Psoas muscle (tissue), 8 donors: ENCODE measurements around the gene FBN3. TPM values are rescaled to one million over a fixed set of nuclear protein-coding genes. Genes with fewer than 3 reads are reported as not detected.
"Not testable (repeated sequence)": the region's sequence is repeated elsewhere in the genome, so short reads cannot be mapped to it uniquely, and the experiment has no call there.

Experiments
- ATAC-seq, 4 donors: fragments of 200-7000 bp; cut with Tn5 transposase; one replicate each; pipeline ENCODE4 v1.9.1; 2020; ENCODE audit warnings: moderate library complexity in 3 of 4, mild to moderate bottlenecking in 2 of 4
- DNase-seq, 2 donors: peaks; one replicate each; pipeline ENCODE4 v3.0.0-alpha.2; 2020
- H3K27ac ChIP-seq: fragments of 200-600 bp; one replicate; pipeline ENCODE4 v1.8.0; 2022
- H3K27me3 ChIP-seq, 3 donors: fragments of 200-600 bp in 1 of 3; one replicate each; pipeline versions ENCODE4 v1.6.1 to v1.8.0; 2013 to 2022; ENCODE audit warnings: low read length in 2 of 3, mild to moderate bottlenecking in 2 of 3, moderate library complexity in 1 of 3; ENCODE audit not compliant: insufficient read depth in 3 of 3
- H3K36me3 ChIP-seq, 2 donors: fragments of 200-600 bp in 1 of 2; one replicate each; pipeline versions ENCODE4 v1.6.1 to v1.8.0; 2013 to 2022; ENCODE audit warnings: low read depth in 1 of 2, mild to moderate bottlenecking in 1 of 2, moderate library complexity in 1 of 2; ENCODE audit not compliant: insufficient read depth in 1 of 2
- H3K4me1 ChIP-seq: fragments of 200-600 bp; one replicate; pipeline ENCODE4 v1.8.0; 2022
- H3K4me3 ChIP-seq: fragments of 200-600 bp; one replicate; pipeline ENCODE4 v1.8.0; 2022; ENCODE audit warnings: mild to moderate bottlenecking
- H3K9me3 ChIP-seq: fragments of 200-600 bp; one replicate; pipeline ENCODE4 v1.8.0; 2022
- WGBS, 3 donors: extraction: QIAGEN DNeasy Blood & Tissue Kit; methylation state at CpG; one replicate each; pipeline versions ENCODE4 v1.1.6 to v1.1.7; 2013; 5-methylcytosine and 5-hydroxymethylcytosine counted together
- intact Hi-C, 2 donors: fragments of 100-400 bp; cut with DNase I; formaldehyde crosslinking; loops; one replicate each; pipeline versions ENCODE4 v1.11.0 to v1.14.2; 2022
- polyA plus RNA-seq, 3 donors: library from polyadenylated mRNA; stranded (reverse); fragments of 200-250 nt; gene quantifications; one replicate each; pipeline ENCODE4 v1.2.3, GENCODE V29; 2013
- total RNA-seq, 4 donors: library from RNA; stranded (reverse); fragmentation: NEBNext Ultra II Directional in 2 of 4; extraction: Animal tissue kit (Norgen Biotek cat#: 25700) in 2 of 4; gene quantifications; one replicate each; pipeline versions ENCODE4 v1.2.1 to v1.2.4, GENCODE V29; 2021 to 2023
- TF ChIP-seq, protein P1 (sequence below): fragments of 200-600 bp; IDR thresholded peaks from one replicate; pipeline ENCODE4 v1.8.0; 2022; ENCODE audit warnings: antibody characterized with exemption
- donor health status: healthy with polysubstance abuse.
- donor health status: DM: no; HTN: no; CAD: no; lungs with moderate emphysema.
- donor health status: Bipolar disorder and iron deficiency.
- donor health status: healthy.
- donor health status: DM: yes; HTN: yes; CAD: no.
- donor health status: DM: no; HTN: no; CAD: no.
- donor health status: DM: no; HTN: no; CAD: no.
- donor health status: DM: yes; HTN: yes; CAD: no.

FBN3 gene
- total and polyA plus RNA-seq, 7 donors: 0.01 to 0.51 (median 0.02) TPM; not detected in 2

DNA sequence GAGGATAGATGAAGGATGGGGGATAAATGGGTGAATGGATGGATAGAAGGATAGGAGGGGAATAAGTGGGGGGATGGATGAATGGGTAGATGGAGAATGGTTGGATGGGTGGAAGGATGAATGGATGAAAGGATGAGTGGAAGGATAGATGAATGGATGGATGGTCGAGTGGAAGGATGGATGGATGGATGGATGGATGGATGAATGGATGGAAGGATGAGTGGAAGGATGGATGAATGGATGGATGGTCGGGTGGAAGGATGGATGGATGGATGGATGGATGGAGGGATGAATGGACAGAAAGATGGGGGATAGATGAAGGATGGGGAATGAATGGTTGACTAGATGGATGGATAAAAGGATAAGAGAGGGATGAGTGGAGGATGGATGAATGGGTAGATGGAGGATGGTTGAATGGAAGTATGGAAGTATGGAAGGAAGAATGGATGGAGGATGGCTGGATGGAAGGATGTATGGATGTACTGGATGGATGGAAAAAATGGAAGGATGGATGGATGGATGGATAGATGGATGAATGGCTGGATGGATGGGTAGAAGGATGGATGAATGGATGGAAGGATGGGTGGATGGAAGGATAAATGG lies 42.0 kb downstream of the FBN3 start:
- no peak for ATAC-seq
- H3K36me3 ChIP-seq: no peaks in the 10 kb centered on the region
- no peak for DNase-seq
- no peaks in the 10 kb centered on the region for H3K4me1 ChIP-seq
- intact Hi-C loops: no loop called here
- H3K27ac ChIP-seq: no peak overlapping the region
- H3K4me3 ChIP-seq: no peak overlapping the region
- TF ChIP-seq, protein P1, sequence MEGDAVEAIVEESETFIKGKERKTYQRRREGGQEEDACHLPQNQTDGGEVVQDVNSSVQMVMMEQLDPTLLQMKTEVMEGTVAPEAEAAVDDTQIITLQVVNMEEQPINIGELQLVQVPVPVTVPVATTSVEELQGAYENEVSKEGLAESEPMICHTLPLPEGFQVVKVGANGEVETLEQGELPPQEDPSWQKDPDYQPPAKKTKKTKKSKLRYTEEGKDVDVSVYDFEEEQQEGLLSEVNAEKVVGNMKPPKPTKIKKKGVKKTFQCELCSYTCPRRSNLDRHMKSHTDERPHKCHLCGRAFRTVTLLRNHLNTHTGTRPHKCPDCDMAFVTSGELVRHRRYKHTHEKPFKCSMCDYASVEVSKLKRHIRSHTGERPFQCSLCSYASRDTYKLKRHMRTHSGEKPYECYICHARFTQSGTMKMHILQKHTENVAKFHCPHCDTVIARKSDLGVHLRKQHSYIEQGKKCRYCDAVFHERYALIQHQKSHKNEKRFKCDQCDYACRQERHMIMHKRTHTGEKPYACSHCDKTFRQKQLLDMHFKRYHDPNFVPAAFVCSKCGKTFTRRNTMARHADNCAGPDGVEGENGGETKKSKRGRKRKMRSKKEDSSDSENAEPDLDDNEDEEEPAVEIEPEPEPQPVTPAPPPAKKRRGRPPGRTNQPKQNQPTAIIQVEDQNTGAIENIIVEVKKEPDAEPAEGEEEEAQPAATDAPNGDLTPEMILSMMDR: no peak
- H3K27me3 ChIP-seq: no peaks in the 10 kb centered on the region
- H3K9me3 ChIP-seq: no peaks in the 10 kb centered on the region
- WGBS, 3 donors: 88 to 100% (median 92%) methylated on average over 2 of the region's 2 CpGs

DNA sequence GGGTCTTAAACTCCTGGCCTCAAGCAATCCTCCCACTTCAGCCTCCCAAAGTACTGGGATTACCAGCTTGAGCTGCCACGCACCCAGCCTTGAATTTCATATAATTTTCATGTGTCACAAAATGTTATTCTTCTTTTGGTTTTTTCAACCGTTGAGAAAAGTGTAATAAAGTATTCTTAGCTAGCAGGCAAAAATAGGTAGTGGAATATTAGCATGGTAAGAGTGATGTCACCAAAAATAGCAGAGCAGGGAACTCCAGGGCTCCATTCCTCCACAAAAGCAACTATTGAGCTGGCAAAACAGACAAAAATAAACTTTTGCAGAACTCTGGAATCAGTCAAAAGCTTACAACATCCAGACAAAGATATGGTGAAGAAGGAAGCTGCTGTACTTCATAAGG lies 43.9 kb downstream of the FBN3 start:
- whole genome bisulfite sequencing, 3 donors: 86 to 90% (median 86%) methylated on average over 2 of the region's 2 CpGs
- no peak overlapping the region for H3K4me3 ChIP-seq
- TF ChIP-seq, protein P1: no peak
- ATAC-seq (no peak), DNase-seq (no peak)
- no peaks in the 10 kb centered on the region for H3K9me3 ChIP-seq
- intact Hi-C loops: no loop called here
- H3K27me3 ChIP-seq: no peaks in the 10 kb centered on the region
- H3K4me1 ChIP-seq: no peaks in the 10 kb centered on the region
- no peak overlapping the region for H3K27ac ChIP-seq
- no peaks in the 10 kb centered on the region for H3K36me3 ChIP-seq

DNA sequence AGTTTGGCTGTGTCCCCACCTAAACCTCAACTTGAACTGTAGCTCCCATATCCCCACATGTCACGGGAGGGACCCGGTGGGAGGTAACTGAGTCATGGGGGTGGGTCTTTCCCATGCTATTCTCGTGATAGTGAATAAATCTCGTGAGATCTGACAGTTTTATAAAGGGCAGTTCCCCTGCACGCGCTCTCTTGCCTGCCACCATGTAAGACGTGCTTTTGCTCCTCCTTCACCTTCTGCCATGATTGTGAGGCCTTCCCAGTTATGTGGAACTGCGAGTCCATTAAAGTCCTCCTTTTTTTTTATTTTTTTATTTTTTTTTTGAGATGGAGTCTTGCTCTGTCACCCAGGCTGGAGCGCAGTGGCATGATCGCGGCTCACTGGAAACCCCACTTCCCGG lies 47.5 kb downstream of the FBN3 start:
- intact Hi-C loops, H3K4me3 ChIP-seq, DNase-seq, H3K27ac ChIP-seq, H3K27me3 ChIP-seq, H3K9me3 ChIP-seq, ATAC-seq, H3K4me1 ChIP-seq, H3K36me3 ChIP-seq: not testable (repeated sequence)
- 84 to 87% (median 85%) methylated on average over 12 of the region's 12 CpGs for WGBS, 3 donors

DNA sequence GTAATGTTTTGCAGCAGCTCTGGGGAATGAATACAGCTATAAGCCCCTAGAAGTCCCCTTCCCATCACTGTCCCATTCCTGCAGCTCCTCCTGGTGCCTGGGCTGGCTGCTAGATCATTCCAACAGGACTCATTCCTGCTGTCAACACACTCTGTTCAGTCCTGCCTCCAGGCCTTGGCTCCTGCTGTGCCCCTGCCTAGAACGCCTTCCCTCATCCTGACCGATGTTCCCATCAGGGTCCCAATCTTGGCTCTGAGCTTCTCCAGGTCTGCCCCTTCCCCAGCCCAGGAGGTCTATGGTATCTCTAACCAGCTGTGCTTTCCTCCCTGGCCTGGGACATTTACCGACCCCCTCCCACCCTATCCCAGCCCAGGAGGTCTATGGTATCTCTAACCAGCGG lies 48.1 kb downstream of the FBN3 start:
- ATAC-seq (no peak), DNase-seq (no peak)
- no peaks in the 10 kb centered on the region for H3K4me1 ChIP-seq
- H3K36me3 ChIP-seq: no peaks in the 10 kb centered on the region
- TF ChIP-seq, protein P1: no peak
- intact Hi-C loops: no loop called here
- no peak overlapping the region for H3K27ac ChIP-seq
- 88 to 96% (median 93%) methylated on average over 4 of the region's 4 CpGs for WGBS, 3 donors
- H3K9me3 ChIP-seq: no peaks in the 10 kb centered on the region
- H3K27me3 ChIP-seq: no peaks in the 10 kb centered on the region
- H3K4me3 ChIP-seq: no peak overlapping the region

DNA sequence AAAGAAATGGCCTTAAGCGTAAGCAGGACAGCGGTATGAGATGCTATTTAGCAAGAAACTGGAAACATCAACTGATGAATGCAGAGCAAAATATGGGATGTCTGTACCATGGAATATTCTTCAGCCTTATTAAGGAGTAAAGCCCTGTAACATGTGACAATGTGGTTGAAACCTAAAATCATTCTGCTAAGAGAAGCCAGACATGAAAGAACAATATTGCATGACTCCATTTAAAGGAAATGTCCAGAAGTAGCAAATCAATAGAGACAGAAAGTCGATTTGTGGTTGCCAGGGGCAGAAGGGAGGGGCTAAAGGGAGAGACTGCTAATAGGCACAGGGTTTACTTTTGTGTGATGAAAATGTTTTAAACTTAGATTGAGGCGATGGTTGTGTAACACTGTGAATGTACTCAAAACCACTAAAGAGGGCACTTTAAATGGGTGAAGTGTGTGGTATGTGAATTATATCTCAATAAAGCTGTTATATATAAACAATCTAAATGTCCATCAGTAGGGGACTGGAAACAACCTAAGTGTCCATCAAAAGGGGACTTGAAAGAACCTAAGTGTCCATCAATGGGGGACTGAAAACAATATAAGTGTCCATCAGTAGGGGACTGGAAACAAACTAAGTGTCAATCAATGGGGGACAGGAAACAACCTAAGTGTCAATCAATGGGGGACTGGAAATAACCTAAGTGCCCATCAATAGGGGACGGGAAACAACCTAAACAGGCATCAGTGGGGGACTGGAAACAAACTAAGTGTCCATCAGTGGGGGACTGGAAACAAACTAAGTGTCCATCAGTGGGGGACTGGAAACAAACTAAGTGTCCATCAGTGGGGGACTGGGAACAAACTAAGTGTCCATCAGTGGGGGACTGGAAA lies 51.5 kb downstream of the FBN3 start:
- TF ChIP-seq, protein P1: no peak
- peaks cover 23% of the 10 kb centered on the region for H3K9me3 ChIP-seq
- intact Hi-C loops: loop anchor here in 1 of 2 donors (5.0 kb wide), 1 partner anchor 436 kb away; no protein-coding TSS in a partner anchor
- no peaks in the 10 kb centered on the region for H3K36me3 ChIP-seq
- H3K27me3 ChIP-seq: peaks cover 0 to 2% (median 0%) of the 10 kb centered on the region in 3 donors
- WGBS, 3 donors: 79 to 90% (median 89%) methylated on average over 5 of the region's 5 CpGs
- no peak overlapping the region for H3K4me3 ChIP-seq
- ATAC-seq (no peak), DNase-seq (no peak)
- H3K4me1 ChIP-seq: no peaks in the 10 kb centered on the region
- H3K27ac ChIP-seq: no peak overlapping the region
